Esophagus muscularis mucosa (tissue), 4 donors: ENCODE measurements around the gene PRKAR1B. TPM values are rescaled to one million over a fixed set of nuclear protein-coding genes. Genes with fewer than 3 reads are reported as not detected.
A peak's percentile ranks its signal among the peaks of the same experiment; 100 is the strongest.

Experiments used
- DNase-seq: peaks from one replicate; pipeline ENCODE4 v3.0.0-alpha.2; 2017; ENCODE audit errors: extremely low spot score
- H3K27ac ChIP-seq, 4 donors: fragments of 200-600 bp; sonication (generic); replicated peaks in 1 of 4; 1 replicate in 3 of 4; 2 replicates in 1 of 4; pipeline ENCODE4 v1.5.1; 2016 to 2019; ENCODE audit warnings: mild to moderate bottlenecking in 1 of 4
- H3K27me3 ChIP-seq, 4 donors: fragments of 200-600 bp; sonication (generic); one replicate each; pipeline versions ENCODE4 v1.5.1 to v1.6.0; 2016 to 2019
- H3K36me3 ChIP-seq, 4 donors: fragments of 200-600 bp; sonication (generic); one replicate each; pipeline ENCODE4 v1.5.1; 2016 to 2019
- H3K4me1 ChIP-seq, 4 donors: fragments of 200-600 bp; sonication (generic); one replicate each; pipeline ENCODE4 v1.5.1; 2016 to 2019
- H3K4me3 ChIP-seq, 4 donors: fragments of 200-600 bp; sonication (generic); 1 replicate in 2 of 4; 2 replicates in 2 of 4; pipeline ENCODE4 v1.5.1; 2016 to 2019; ENCODE audit warnings: mild to moderate bottlenecking in 4 of 4, moderate library complexity in 1 of 4
- H3K9me3 ChIP-seq, 4 donors: fragments of 200-600 bp; sonication (generic); 1 replicate in 3 of 4; 2 replicates in 1 of 4; pipeline ENCODE4 v1.5.1; 2016 to 2019
- EP300 ChIP-seq: sonication (generic); formaldehyde crosslinking; IDR thresholded peaks from one replicate; pipeline ENCODE4 v1.6.1; 2017; ENCODE audit warnings: antibody characterized with exemption
- POLR2A ChIP-seq: fragments of 450-650 bp; IDR thresholded peaks from one replicate; pipeline ENCODE4 v1.6.1; 2017; ENCODE audit warnings: antibody characterized with exemption, moderate library complexity, mild to moderate bottlenecking, low read depth
- POLR2AphosphoS5 ChIP-seq, 2 donors: sonication (generic); formaldehyde crosslinking; IDR thresholded peaks; one replicate each; pipeline ENCODE4 v1.6.1; 2017; ENCODE audit warnings: antibody characterized with exemption in 2 of 2
- WGBS: methylation state at CpG from one replicate; pipeline ENCODE4 v1.1.5; 2018; 5-methylcytosine and 5-hydroxymethylcytosine counted together
- intact Hi-C: fragments of 100-400 bp; cut with DNase I; formaldehyde crosslinking; loops from one replicate; pipeline ENCODE4 v1.15.1; 2023
- total RNA-seq, 4 donors: library from RNA; depleted of rRNA; stranded (reverse); fragments of >200 nt; gene quantifications; one replicate each; pipeline versions ENCODE4 v1.1.0 to v1.2.1, GENCODE V29; 2016
- TF ChIP-seq, protein P1 (sequence below), 3 experiments: fragments of 200-600 bp in 2 of 3; fragments of 450-650 bp in 1 of 3; sonication (generic) in 2 of 3; IDR thresholded peaks; one replicate each; pipeline ENCODE4 v1.5.1; 2017 to 2019; ENCODE audit warnings: antibody characterized with exemption in 3 of 3, mild to moderate bottlenecking in 2 of 3, moderate library complexity in 1 of 3

PRKAR1B gene
- total RNA-seq, 4 donors from 2014 or later: 15.4 to 46.9 (median 31.4) TPM

GRCh38 chr7:713488-714230 lies 13.4 kb downstream of the PRKAR1B start:
- no peaks in the 10 kb centered on the region for H3K27me3 ChIP-seq
- no peaks in the 10 kb centered on the region for H3K9me3 ChIP-seq
- no peak for DNase-seq
- H3K4me3 ChIP-seq: no peak overlapping the region
- TF ChIP-seq, protein P1, sequence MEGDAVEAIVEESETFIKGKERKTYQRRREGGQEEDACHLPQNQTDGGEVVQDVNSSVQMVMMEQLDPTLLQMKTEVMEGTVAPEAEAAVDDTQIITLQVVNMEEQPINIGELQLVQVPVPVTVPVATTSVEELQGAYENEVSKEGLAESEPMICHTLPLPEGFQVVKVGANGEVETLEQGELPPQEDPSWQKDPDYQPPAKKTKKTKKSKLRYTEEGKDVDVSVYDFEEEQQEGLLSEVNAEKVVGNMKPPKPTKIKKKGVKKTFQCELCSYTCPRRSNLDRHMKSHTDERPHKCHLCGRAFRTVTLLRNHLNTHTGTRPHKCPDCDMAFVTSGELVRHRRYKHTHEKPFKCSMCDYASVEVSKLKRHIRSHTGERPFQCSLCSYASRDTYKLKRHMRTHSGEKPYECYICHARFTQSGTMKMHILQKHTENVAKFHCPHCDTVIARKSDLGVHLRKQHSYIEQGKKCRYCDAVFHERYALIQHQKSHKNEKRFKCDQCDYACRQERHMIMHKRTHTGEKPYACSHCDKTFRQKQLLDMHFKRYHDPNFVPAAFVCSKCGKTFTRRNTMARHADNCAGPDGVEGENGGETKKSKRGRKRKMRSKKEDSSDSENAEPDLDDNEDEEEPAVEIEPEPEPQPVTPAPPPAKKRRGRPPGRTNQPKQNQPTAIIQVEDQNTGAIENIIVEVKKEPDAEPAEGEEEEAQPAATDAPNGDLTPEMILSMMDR (IDR thresholded peaks at IDR 0.05): no peak
- TF ChIP-seq POLR2AphosphoS5 (IDR thresholded peaks at IDR 0.05) (no peak), EP300 (no peak), POLR2A (no peak)
- H3K36me3 ChIP-seq: no peaks in the 10 kb centered on the region
- 86% methylated on average over 16 of the region's 16 CpGs for WGBS
- peaks cover 0 to 25% (median 19%) of the 10 kb centered on the region in 4 donors for H3K4me1 ChIP-seq
- intact Hi-C loops: no loop called here
- no peak overlapping the region for H3K27ac ChIP-seq

GRCh38 chr7:713139-713457 lies 14.0 kb downstream of the PRKAR1B start:
- intact Hi-C loops: no loop called here
- H3K27me3 ChIP-seq: no peaks in the 10 kb centered on the region
- TF ChIP-seq POLR2A (no peak), EP300 (no peak), POLR2AphosphoS5 (IDR thresholded peaks at IDR 0.05) (no peak)
- TF ChIP-seq, protein P1 (IDR thresholded peaks at IDR 0.05): no peak

DNA sequence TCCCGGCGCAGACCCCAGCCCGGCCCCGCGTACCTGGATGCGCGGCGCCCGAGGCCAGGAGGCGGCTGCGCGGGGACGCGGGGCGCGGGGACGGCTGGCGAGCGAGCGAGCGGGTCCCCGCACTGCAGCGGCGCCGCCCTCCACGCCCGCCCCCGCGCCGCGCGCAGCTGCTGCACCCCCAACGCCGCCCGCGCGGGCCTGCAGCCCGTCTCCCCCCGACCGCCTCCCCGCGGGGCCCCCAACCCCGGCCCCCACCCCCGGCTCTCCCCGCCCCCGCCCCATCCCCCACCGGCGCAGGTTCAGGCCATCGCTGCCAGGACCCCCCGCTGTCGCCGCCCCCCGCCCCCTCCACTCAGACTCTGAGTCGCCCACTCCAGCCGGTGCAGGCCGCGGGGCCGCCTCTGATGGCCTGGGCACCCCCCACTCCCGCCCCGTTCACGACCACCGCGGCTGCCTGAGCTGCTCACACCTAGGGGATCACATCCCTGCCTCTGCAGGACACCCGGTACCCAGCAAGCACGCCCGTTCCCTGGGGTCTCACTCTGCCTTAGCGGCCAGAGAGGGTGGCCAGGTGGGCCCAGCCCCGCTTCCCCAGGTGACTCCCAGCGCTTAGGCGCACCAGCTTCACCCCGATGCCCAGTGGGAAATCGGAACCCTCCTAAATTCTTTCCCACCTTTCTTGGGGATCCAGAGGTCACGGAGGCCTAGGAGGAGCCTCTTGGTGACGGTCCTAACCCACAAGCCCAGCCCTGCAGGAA lies 14.5 kb downstream of the PRKAR1B start:
- peaks cover 0 to 25% (median 19%) of the 10 kb centered on the region in 4 donors for H3K4me1 ChIP-seq
- H3K4me3 ChIP-seq: peak overlapping the region; percentile 80 to 87 (median 82)
- no peak for DNase-seq
- intact Hi-C loops: no loop called here
- H3K9me3 ChIP-seq: no peaks in the 10 kb centered on the region
- H3K27ac ChIP-seq: peak overlapping the region; percentile 50 to 72 (median 68)
- no peaks in the 10 kb centered on the region for H3K27me3 ChIP-seq
- TF ChIP-seq POLR2A (no peak), EP300 (no peak), POLR2AphosphoS5 (IDR thresholded peaks at IDR 0.05) (no peak)
- no peaks in the 10 kb centered on the region for H3K36me3 ChIP-seq
- WGBS: 42% methylated on average over 12 of the region's 74 CpGs

More at GRCh38 chr7:713139-713457, 14.0 kb downstream of the PRKAR1B start:
- H3K36me3 ChIP-seq: no peaks in the 10 kb centered on the region
- no peak overlapping the region for H3K4me3 ChIP-seq
- H3K9me3 ChIP-seq: no peaks in the 10 kb centered on the region
- 89% methylated on average over 7 of the region's 9 CpGs for WGBS
- DNase-seq: no peak
- no peak overlapping the region for H3K27ac ChIP-seq
- peaks cover 0 to 25% (median 19%) of the 10 kb centered on the region in 4 donors for H3K4me1 ChIP-seq

DNA sequence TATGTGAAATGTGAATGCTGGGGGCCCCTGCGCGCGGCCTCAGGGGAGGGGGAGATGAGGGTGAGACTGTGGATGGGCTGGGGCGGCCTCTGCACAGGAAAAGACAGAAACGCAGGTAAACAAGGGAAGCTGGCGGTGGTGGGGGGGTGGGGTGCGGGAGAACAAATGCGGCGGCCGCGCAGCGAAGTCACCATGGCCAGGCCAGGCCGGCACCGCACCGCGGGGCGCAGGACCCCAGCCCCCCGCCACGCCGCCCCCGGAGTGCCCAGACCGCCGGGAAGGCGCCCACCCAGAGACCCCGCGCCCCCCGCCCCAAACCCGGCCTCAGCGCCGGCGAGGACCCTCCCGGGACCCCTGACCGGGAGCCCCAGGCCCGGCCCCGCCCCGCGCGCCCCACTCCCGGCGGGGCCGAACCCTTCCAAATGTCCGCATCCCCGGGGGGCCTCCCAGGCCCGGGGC lies 15.1 kb downstream of the PRKAR1B start:
- 1% methylated on average over 7 of the region's 44 CpGs for WGBS
- H3K36me3 ChIP-seq: no peaks in the 10 kb centered on the region
- no peak for TF ChIP-seq POLR2AphosphoS5 (IDR thresholded peaks at IDR 0.05)
- TF ChIP-seq, protein P1 (IDR thresholded peaks at IDR 0.05): no peak
- TF ChIP-seq POLR2A: no peak
- no peak for TF ChIP-seq EP300
- H3K4me1 ChIP-seq: peaks cover 0 to 25% (median 19%) of the 10 kb centered on the region in 4 donors
- intact Hi-C loops: no loop called here
- peak overlapping the region; percentile 80 to 87 (median 82) for H3K4me3 ChIP-seq
- H3K27me3 ChIP-seq: no peaks in the 10 kb centered on the region
- peak overlapping the region; percentile 50 to 72 (median 68) for H3K27ac ChIP-seq
- DNase-seq: no peak
- H3K9me3 ChIP-seq: no peaks in the 10 kb centered on the region
